ENCODE results near the gene ZNF598. TPM values are rescaled to one million over a fixed set of nuclear protein-coding genes. Genes with fewer than 3 reads are reported as not detected.
A peak's percentile ranks its signal among the peaks of the same experiment; 100 is the strongest.

Gene ZNF598
- total and polyA plus RNA-seq, 2 of the 13 experiments (the other 11 are each of a cell fraction or from before 2014, with no cell fraction given), result 13.5 to 14.2 TPM

DNA sequence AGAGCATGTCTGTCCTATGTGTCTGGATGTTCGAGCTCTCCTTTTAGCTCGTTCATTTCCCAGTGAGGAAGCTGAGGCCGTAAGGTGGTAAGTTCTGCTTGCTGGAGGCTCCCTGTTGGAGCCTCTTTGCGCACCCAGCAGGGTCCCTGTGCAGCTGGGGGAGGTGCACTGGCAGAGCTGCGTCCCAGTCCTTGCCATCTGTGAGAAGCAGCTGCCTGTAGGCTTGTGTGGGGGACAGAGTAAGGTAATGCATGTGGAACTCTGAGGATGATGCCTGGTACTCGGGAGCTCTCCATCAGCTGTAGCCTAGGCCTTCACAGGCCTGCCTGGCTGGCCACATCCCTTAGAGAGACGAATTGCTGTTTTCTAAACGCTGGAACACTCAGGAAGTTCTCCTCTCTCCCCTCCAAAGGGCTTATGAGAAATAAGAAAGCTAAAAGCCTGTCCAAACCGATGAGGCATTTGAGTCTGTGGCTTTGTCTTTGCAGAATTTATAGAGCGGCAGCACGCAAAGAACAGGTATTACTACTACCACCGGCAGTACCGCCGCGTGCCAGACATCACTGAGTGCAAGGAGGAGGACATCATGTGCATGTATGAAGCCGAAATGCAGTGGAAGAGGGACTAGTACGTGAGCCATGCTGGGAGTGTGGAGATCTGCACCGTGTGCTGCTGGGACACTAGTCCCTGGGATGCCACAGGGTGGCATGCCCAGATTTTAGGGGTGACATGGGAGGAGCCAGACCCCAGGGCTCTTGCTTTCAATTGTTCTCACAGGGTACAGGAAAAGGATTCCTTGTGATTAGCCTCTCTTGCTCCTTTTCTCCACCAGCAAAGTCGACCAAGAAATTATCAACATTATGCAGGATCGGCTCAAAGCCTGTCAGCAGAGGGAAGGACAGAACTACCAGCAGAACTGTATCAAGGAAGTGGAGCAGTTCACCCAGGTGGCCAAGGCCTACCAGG is 48.7 kb downstream of the ZNF598 start (continued):
- TF ChIP-seq MAFK (conservative IDR thresholded peaks at IDR 0.05 in 1 of 2, IDR thresholded peaks at IDR 0.05 in 1 of 2; ENCODE audit: low read length in 2 of 2) (no peak), ZNF878 (CRISPR knock-in tag; IDR thresholded peaks at IDR 0.05) (no peak), ZNF460 (CRISPR knock-in tag; IDR thresholded peaks at IDR 0.05; ENCODE audit: borderline replicate concordance) (no peak), ONECUT2 (CRISPR knock-in tag; IDR thresholded peaks at IDR 0.05) (no peak), ZKSCAN1 (IDR thresholded peaks at IDR 0.05; ENCODE audit: low read length) (no peak), MYC (CRISPR knock-in tag; IDR thresholded peaks at IDR 0.05; ENCODE audit: borderline replicate concordance) (peak; percentile 34; the same call in 1 of the 2 replicates), TBX3 (IDR thresholded peaks at IDR 0.05; ENCODE audit: borderline replicate concordance) (no peak), ERF (CRISPR knock-in tag; IDR thresholded peaks at IDR 0.05) (no peak), ZNF577 (CRISPR knock-in tag; IDR thresholded peaks at IDR 0.05; ENCODE audit: borderline replicate concordance, low read depth) (no peak), ZNF468 (CRISPR knock-in tag; IDR thresholded peaks at IDR 0.05) (no peak), POLR2A (IDR thresholded peaks at IDR 0.05; ENCODE audit: insufficient read depth in 1 of 2, low read depth in 2 of 2, low read length in 2 of 2) (peak; percentile 83 to 91), PHF21A (CRISPR knock-in tag; IDR thresholded peaks at IDR 0.05) (no peak), U2AF1 (optimal IDR thresholded peaks at IDR 0.05; ENCODE audit: low read depth, low read length) (no peak), LCORL (IDR thresholded peaks at IDR 0.05) (no peak), LCORL (CRISPR knock-in tag; IDR thresholded peaks at IDR 0.05) (no peak), SRSF4 (IDR thresholded peaks at IDR 0.05; ENCODE audit: low read depth, low read length, poor library complexity, severe bottlenecking) (no peak), CHD2 (IDR thresholded peaks at IDR 0.05; ENCODE audit: low read depth, low read length) (no peak), ZNF234 (CRISPR knock-in tag; conservative IDR thresholded peaks at IDR 0.05) (no peak), ZNF589 (CRISPR knock-in tag; conservative IDR thresholded peaks at IDR 0.05) (0 out of 2 replicates have a peak, but pooled peaks have one; percentile 22)
- TF ChIP-seq, protein P1, sequence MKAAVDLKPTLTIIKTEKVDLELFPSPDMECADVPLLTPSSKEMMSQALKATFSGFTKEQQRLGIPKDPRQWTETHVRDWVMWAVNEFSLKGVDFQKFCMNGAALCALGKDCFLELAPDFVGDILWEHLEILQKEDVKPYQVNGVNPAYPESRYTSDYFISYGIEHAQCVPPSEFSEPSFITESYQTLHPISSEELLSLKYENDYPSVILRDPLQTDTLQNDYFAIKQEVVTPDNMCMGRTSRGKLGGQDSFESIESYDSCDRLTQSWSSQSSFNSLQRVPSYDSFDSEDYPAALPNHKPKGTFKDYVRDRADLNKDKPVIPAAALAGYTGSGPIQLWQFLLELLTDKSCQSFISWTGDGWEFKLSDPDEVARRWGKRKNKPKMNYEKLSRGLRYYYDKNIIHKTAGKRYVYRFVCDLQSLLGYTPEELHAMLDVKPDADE (CRISPR knock-in tag; IDR thresholded peaks at IDR 0.05), result no peak
- TF ChIP-seq, protein P2, sequence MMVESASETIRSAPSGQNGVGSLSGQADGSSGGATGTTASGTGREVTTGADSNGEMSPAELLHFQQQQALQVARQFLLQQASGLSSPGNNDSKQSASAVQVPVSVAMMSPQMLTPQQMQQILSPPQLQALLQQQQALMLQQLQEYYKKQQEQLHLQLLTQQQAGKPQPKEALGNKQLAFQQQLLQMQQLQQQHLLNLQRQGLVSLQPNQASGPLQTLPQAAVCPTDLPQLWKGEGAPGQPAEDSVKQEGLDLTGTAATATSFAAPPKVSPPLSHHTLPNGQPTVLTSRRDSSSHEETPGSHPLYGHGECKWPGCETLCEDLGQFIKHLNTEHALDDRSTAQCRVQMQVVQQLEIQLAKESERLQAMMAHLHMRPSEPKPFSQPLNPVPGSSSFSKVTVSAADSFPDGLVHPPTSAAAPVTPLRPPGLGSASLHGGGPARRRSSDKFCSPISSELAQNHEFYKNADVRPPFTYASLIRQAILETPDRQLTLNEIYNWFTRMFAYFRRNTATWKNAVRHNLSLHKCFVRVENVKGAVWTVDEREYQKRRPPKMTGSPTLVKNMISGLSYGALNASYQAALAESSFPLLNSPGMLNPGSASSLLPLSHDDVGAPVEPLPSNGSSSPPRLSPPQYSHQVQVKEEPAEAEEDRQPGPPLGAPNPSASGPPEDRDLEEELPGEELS (CRISPR knock-in tag; IDR thresholded peaks at IDR 0.05), result no peak
- TF ChIP-seq, protein P3, sequence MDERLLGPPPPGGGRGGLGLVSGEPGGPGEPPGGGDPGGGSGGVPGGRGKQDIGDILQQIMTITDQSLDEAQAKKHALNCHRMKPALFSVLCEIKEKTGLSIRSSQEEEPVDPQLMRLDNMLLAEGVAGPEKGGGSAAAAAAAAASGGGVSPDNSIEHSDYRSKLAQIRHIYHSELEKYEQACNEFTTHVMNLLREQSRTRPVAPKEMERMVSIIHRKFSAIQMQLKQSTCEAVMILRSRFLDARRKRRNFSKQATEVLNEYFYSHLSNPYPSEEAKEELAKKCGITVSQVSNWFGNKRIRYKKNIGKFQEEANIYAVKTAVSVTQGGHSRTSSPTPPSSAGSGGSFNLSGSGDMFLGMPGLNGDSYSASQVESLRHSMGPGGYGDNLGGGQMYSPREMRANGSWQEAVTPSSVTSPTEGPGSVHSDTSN (CRISPR knock-in tag; IDR thresholded peaks at IDR 0.05), result no peak
- TF ChIP-seq, protein P4, sequence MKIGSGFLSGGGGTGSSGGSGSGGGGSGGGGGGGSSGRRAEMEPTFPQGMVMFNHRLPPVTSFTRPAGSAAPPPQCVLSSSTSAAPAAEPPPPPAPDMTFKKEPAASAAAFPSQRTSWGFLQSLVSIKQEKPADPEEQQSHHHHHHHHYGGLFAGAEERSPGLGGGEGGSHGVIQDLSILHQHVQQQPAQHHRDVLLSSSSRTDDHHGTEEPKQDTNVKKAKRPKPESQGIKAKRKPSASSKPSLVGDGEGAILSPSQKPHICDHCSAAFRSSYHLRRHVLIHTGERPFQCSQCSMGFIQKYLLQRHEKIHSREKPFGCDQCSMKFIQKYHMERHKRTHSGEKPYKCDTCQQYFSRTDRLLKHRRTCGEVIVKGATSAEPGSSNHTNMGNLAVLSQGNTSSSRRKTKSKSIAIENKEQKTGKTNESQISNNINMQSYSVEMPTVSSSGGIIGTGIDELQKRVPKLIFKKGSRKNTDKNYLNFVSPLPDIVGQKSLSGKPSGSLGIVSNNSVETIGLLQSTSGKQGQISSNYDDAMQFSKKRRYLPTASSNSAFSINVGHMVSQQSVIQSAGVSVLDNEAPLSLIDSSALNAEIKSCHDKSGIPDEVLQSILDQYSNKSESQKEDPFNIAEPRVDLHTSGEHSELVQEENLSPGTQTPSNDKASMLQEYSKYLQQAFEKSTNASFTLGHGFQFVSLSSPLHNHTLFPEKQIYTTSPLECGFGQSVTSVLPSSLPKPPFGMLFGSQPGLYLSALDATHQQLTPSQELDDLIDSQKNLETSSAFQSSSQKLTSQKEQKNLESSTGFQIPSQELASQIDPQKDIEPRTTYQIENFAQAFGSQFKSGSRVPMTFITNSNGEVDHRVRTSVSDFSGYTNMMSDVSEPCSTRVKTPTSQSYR (CRISPR knock-in tag; IDR thresholded peaks at IDR 0.05; ENCODE audit: borderline replicate concordance), result no peak

Measured in HepG2 (cell line).